ENCODE results near the gene FRAS1. TPM values are rescaled to one million over a fixed set of nuclear protein-coding genes. Genes with fewer than 3 reads are reported as not detected.

FRAS1 gene
- total RNA-seq, 1 donor from 2014 or later, result 13.7 TPM

GRCh38 chr4:78214078-78214477 is 157.0 kb downstream of the FRAS1 start:
- no peaks in the 10 kb centered on the region for H3K36me3 ChIP-seq (ENCODE audit: control insufficient read depth, insufficient read depth, low read length)
- no peak for TF ChIP-seq CTCF (IDR thresholded peaks at IDR 0.05; ENCODE audit: insufficient read depth, low read length, severe bottlenecking)
- FAIRE-seq, result no peak
- no peak overlapping the region for H3K4me3 ChIP-seq (ENCODE audit: low read depth, low read length)
- no peak for DNase-seq (ENCODE audit: low read depth)
- no peaks in the 10 kb centered on the region for H3K27me3 ChIP-seq (ENCODE audit: control insufficient read depth, insufficient read depth, low read length)

- DNase-seq (ENCODE audit: low read depth), result no peak
- no peaks in the 10 kb centered on the region for H3K27me3 ChIP-seq (ENCODE audit: control insufficient read depth, insufficient read depth, low read length)
- FAIRE-seq, result no peak
- no peak overlapping the region for H3K4me3 ChIP-seq (ENCODE audit: low read depth, low read length)
- TF ChIP-seq CTCF (IDR thresholded peaks at IDR 0.05; ENCODE audit: insufficient read depth, low read length, severe bottlenecking), result no peak
- no peaks in the 10 kb centered on the region for H3K36me3 ChIP-seq (ENCODE audit: control insufficient read depth, insufficient read depth, low read length)
These were observed 160.4 kb downstream of the FRAS1 start for GRCh38 chr4:78217557-78217956.

GRCh38 chr4:78218260-78218659 is 161.1 kb downstream of the FRAS1 start:
- H3K4me3 ChIP-seq (ENCODE audit: low read depth, low read length), result no peak overlapping the region
- TF ChIP-seq CTCF (IDR thresholded peaks at IDR 0.05; ENCODE audit: insufficient read depth, low read length, severe bottlenecking), result no peak
- DNase-seq (ENCODE audit: low read depth) (no peak), FAIRE-seq (no peak)
- H3K27me3 ChIP-seq (ENCODE audit: control insufficient read depth, insufficient read depth, low read length), result no peaks in the 10 kb centered on the region
- no peaks in the 10 kb centered on the region for H3K36me3 ChIP-seq (ENCODE audit: control insufficient read depth, insufficient read depth, low read length)

GRCh38 chr4:78219825-78220224 is 162.7 kb downstream of the FRAS1 start:
- DNase-seq (ENCODE audit: low read depth) (no peak), FAIRE-seq (no peak)
- H3K27me3 ChIP-seq (ENCODE audit: control insufficient read depth, insufficient read depth, low read length), result no peaks in the 10 kb centered on the region
- no peak for TF ChIP-seq CTCF (IDR thresholded peaks at IDR 0.05; ENCODE audit: insufficient read depth, low read length, severe bottlenecking)
- no peaks in the 10 kb centered on the region for H3K36me3 ChIP-seq (ENCODE audit: control insufficient read depth, insufficient read depth, low read length)
- no peak overlapping the region for H3K4me3 ChIP-seq (ENCODE audit: low read depth, low read length)

GRCh38 chr4:78220283-78220682 is 163.2 kb downstream of the FRAS1 start:
- FAIRE-seq (no peak), DNase-seq (ENCODE audit: low read depth) (peak; percentile 95)
- H3K4me3 ChIP-seq (ENCODE audit: low read depth, low read length), result no peak overlapping the region
- H3K36me3 ChIP-seq (ENCODE audit: control insufficient read depth, insufficient read depth, low read length), result no peaks in the 10 kb centered on the region
- no peaks in the 10 kb centered on the region for H3K27me3 ChIP-seq (ENCODE audit: control insufficient read depth, insufficient read depth, low read length)
- TF ChIP-seq CTCF (IDR thresholded peaks at IDR 0.05; ENCODE audit: insufficient read depth, low read length, severe bottlenecking), result no peak

- Histone ChIP-seq H3K36me3 (ENCODE audit: control insufficient read depth, insufficient read depth, low read length) (no peaks in the 10 kb centered on the region), H3K4me3 (ENCODE audit: low read depth, low read length) (no peak overlapping the region), H3K27me3 (ENCODE audit: control insufficient read depth, insufficient read depth, low read length) (no peaks in the 10 kb centered on the region)
- FAIRE-seq, result no peak
- TF ChIP-seq CTCF (IDR thresholded peaks at IDR 0.05; ENCODE audit: insufficient read depth, low read length, severe bottlenecking), result no peak
- peak; percentile 12 for DNase-seq (ENCODE audit: low read depth)
These were observed 165.6 kb downstream of the FRAS1 start for GRCh38 chr4:78222575-78223186.
